ENCODE results near the gene AIF1L.
A peak's percentile ranks its signal among the peaks of the same experiment; 100 is the strongest.

AIF1L gene

GRCh38 chr9:131096269-131097125 lies at the start of gene AIF1L:
Gene AIF1L (plus strand): TSS chr9:131096531. CDS start chr9:131096630, 99 bp downstream.
- peak in 1 of 2 donors; percentile 4 for DNase-seq (ENCODE audit: low read depth in 2 of 2)

DNA sequence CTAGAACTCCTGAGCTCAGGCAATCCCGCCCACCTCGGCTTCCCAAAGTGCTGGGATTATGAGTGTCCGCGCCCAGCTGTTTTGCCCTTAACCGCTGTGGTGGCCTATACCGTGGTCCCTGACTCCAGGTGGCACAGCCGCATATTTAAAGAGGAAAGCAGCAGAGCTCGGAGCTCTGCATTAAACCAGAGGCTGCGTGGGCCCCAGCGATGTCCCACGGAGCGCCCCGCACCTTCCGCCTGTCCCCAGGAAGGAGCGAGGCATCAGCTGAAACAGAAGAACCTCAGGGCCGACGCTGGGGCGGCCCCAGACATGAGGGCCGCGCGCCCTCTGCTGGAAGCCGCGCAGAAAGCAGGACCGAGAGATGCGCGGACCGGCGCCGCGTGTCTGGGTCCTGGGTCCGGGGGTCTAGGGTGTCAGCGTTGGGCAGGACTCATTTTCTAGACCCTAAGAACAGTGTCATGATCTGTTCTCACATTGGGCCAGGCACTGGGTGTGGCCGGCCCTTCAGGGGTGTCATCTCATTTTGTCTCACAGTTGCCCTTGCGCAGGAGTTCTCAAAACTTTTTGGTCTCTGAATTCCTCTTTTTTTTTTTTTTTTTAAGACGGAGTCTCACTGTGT lies 49.6 kb upstream of the AIF1L start:
- peak; percentile 52 to 56 for DNase-seq (ENCODE audit: low read depth in 2 of 2)

DNA sequence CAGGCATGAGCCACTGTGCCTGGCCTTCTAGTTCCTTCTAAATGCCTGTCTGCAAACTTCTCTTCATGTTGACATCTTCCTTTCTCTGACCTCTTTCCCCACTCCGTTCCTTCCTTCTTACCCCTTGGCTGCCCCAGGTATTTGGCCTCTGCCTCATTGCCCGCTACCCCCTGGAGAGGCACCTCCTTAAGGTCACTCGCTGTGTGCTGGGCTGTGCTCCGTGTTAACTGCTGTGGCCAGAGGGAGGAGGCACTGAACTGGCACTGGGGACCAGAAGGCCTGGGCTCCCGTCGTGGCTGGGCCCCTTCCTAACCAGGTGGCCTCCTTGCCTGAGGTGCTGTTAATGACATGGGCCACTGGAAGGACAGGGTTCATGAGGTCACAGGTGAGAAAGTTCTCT lies 48.0 kb upstream of the AIF1L start:
- no peak for DNase-seq (ENCODE audit: low read depth in 2 of 2)

GRCh38 chr9:131048820-131049219 lies 47.5 kb upstream of the AIF1L start:
- DNase-seq (ENCODE audit: low read depth in 2 of 2) = no peak

DNA sequence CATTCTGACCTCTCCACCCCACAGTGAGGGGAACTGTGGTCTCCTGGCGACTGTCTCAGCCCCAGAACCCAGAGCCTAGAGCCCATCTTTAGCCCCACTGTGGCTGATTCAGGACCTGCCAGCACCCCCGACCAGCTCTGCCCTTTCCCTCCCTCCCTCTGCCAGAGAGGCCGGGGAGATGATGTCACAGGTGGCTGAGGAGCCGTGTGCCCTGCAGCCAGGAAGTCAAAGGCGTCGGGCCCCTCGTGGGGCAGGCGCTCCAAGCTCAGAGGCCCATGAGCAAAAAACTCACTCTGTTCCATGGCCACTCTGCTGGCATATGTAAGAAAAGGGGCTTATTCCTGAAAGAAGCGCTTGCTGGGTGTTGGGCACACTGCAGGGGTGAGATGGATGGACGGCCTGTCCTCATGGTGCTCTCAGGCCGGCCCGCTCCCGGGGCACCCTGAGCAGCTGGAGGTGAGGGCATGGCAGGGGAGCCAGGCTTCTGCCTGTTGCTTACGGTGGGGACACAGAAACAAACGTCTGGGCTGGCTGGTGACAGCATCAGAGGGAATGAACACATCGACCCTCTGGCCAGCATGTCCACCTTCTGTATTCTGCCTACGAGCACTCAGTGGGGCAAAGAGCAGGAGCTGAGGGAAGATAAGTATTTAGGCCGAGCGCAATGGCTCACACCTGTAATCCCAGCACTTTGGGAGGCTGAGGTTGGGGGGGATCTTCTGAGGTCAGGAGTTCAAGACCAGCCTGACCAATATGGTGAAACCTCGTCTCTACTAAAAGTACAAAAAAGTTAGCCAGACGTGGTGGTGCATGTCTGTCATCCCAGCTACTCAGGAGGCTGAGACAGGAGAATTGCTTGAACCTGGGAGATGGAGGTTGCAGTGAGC lies 46.3 kb upstream of the AIF1L start:
- DNase-seq (ENCODE audit: low read depth in 2 of 2) = no peak

- no peak for DNase-seq (ENCODE audit: low read depth in 2 of 2)
Observed at GRCh38 chr9:131050831-131051230, 45.5 kb upstream of the AIF1L start.

- no peak for DNase-seq (ENCODE audit: low read depth in 2 of 2)
Observed at GRCh38 chr9:131051592-131052517, 44.5 kb upstream of the AIF1L start.

- DNase-seq (ENCODE audit: low read depth in 2 of 2) = no peak
Observed at GRCh38 chr9:131053896-131054295, 42.4 kb upstream of the AIF1L start.

DNA sequence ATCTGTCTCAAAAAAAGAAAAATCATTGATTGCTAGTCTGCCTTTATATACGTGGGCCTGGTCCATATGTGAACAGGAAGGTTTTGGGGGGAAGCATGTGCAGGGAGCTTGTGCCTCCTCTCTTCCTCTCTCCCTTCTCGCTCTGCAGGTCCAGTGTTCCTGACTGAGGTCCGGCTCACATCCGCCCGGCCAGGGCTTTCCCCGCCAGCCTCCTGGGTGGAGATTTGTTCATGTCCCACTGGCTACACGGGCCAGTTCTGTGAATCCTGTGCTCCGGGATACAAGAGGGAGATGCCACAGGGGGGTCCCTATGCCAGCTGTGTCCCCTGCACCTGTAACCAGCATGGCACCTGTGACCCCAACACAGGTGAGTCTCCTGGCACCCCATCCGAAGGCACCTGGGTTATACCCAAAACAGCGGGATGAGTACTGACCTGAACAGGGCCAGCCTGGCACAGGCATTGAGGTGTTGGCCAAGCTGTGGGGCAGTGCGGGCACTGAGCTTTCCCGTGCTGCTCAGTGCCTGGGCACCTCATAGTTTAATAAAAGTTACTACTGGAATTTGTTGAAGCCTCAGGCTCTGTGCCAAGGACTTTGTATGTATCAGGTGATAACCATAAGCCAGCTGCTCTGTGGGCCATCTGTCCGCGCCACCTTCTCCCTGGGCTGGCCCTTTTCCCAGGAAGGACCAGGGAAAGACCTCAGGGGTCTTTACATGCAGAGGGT lies 39.4 kb upstream of the AIF1L start:
- DNase-seq (ENCODE audit: low read depth in 2 of 2) = no peak

DNA sequence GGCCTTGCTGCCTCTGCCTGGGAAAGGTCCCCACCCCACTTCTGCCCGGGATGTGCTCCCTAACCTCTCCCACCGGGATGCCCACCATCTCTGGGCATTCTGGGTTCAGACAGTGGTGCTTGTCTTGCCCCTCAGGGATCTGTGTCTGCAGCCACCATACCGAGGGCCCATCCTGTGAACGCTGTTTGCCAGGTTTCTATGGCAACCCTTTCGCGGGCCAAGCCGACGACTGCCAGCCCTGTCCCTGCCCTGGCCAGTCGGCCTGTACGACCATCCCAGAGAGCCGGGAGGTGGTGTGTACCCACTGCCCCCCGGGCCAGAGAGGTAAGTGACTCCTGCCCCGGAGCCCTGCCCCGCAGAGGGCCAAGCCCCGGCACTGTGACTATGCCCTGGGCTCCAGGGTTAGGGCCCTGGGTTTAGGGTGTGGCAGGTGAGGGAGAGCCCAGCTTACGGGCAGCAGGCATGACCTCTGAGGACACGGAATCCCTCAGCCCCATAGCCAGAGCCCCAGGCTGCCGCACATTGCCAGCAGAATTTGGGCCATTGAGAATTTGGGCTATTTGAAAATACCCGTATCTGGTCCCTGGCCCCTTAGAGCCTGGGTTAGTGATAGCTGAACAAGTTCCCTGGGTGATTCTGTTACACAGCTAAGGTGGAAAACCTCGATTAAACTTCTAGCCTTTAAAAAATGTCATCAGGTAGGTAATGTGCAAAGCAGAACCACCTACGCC lies 35.3 kb upstream of the AIF1L start:
- DNase-seq (ENCODE audit: low read depth in 2 of 2) = no peak

DNA sequence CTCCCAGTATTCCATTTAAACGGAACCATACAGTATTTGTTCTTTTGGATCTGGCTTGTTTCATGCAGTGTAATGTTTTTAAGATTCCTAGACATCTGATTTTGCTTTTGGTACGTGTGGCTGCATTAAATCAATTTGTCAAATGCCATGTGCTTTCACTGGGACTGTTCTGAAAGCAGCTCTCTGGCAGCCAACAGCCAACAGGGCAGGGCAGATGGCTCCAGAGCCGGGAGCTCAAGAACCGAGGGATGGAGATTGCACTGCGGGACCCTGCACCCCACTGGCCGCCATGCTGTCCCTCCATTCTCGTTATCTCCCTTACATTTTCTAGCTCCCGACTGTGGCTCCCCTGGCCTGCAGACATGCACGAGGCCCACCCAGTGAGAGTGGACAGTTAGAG lies 33.4 kb upstream of the AIF1L start:
- no peak for DNase-seq (ENCODE audit: low read depth in 2 of 2)

- DNase-seq (ENCODE audit: low read depth in 2 of 2) = no peak
Observed at GRCh38 chr9:131065599-131065998, 30.7 kb upstream of the AIF1L start.

DNA sequence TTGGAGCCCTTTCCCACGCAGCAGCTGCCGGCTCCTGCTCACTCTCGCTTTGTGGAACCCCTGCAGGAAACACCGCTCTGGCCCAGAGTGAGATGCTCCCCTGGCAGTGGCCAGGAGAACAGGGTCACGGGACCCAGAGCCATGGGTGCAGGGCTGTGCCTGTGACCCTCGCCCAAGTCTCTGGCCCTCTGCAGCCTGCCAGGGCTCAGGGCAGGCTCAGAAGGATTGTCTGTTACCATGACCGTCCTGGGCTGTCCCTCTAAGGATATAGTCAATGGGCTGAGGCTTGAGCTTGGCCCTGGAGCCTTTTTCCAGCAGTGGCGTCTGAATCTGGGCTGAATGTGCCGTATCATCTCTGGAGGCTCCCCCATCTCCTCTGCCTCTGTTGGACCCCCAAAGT lies 28.7 kb upstream of the AIF1L start:
- no peak for DNase-seq (ENCODE audit: low read depth in 2 of 2)

- DNase-seq (ENCODE audit: low read depth in 2 of 2) = no peak
Observed at GRCh38 chr9:131068076-131068816, 28.1 kb upstream of the AIF1L start.

GRCh38 chr9:131069699-131070098 lies 26.6 kb upstream of the AIF1L start:
- no peak for DNase-seq (ENCODE audit: low read depth in 2 of 2)

DNA sequence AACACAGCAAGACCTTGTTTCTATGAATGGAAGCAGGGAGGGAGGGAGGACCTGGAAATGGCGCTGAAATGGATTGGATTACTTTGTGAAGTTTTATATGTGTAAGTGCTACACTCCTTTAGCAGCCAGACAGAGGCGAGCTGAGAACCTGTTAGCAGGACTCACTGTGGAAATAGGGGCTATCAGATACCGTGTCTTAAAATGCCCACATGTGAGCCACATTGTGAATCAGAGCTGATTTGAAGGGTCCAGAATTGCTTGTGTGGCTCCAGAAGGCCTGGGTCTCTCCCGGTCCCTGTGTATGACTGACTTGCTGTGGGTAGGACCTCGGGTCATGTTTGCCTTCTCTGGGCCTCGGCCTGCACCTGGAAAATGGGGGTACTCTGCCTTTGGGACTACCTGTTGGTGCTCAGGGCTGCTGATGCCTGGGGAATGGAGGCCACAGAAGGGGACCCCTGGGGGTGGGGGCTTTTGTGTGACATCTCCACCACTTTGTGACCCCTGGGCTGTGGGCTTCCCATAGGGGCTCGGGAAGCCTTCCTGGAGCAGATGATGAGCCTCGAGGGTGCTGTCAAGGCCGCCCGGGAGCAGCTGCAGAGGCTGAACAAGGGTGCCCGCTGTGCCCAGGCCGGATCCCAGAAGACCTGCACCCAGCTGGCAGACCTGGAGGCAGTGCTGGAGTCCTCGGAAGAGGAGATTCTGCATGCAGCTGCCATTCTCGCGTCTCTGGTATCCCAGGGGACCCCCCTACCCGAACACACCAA lies 24.0 kb upstream of the AIF1L start:
- DNase-seq (ENCODE audit: low read depth in 2 of 2) = no peak

- DNase-seq (ENCODE audit: low read depth in 2 of 2) = no peak
Observed at GRCh38 chr9:131072871-131073237, 23.5 kb upstream of the AIF1L start.

Measured in stimulated activated CD8-positive, alpha-beta memory T cell treated with anti-CD3 and anti-CD28 coated beads, Interleukin-15, amount 100 ng/mL, for 48 hours (primary cell).